ENCODE results near the gene DAGLA.

DNA sequence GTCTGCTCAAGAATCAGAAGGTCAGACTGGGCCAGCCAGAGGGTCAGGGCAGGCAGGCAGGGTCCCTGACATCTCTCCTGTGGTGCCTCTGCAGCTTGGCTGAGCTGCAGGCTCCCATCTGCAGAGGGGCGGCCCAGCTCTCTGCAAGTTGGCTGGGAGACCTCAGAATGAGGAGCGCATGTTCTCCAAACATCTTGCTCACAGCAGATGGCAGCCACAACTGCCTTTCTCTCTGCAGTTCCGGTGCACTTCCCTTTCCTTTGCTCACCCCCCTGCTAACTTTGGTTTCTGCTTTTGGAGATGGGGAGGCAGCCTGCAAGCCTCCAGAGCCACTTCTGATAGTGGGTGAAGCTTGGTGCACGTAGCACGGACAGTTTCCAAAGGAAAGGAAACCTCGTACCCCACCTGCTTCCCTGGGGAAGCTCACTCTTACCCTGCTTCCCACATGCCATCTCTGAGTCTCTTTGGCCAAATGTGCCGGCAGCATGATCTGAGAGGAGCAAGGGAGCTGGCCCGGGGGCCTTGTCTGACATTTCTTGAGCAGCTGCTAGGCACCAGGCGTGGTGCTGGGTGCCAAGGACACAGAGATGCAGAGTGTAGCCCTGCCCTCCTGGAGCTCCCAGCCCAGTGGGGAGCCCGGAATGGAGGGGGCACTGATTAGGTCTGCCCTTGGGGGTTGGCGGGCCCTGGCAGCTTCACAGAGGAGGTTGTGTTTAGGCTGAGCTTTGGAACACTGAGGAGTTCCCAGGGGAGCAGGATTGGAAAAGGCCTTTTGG, 18.2 kb downstream of the DAGLA start:
- TF ChIP-seq, protein P1, sequence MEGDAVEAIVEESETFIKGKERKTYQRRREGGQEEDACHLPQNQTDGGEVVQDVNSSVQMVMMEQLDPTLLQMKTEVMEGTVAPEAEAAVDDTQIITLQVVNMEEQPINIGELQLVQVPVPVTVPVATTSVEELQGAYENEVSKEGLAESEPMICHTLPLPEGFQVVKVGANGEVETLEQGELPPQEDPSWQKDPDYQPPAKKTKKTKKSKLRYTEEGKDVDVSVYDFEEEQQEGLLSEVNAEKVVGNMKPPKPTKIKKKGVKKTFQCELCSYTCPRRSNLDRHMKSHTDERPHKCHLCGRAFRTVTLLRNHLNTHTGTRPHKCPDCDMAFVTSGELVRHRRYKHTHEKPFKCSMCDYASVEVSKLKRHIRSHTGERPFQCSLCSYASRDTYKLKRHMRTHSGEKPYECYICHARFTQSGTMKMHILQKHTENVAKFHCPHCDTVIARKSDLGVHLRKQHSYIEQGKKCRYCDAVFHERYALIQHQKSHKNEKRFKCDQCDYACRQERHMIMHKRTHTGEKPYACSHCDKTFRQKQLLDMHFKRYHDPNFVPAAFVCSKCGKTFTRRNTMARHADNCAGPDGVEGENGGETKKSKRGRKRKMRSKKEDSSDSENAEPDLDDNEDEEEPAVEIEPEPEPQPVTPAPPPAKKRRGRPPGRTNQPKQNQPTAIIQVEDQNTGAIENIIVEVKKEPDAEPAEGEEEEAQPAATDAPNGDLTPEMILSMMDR (IDR thresholded peaks at IDR 0.05) = no peak
- TF ChIP-seq EZH2 (IDR thresholded peaks at IDR 0.05; ENCODE audit: borderline replicate concordance, insufficient read depth, low read depth, low read length, poor library complexity, severe bottlenecking) = no peak
